SK-N-MC (cell line): ENCODE measurements around the gene CFAP46.

Source experiments
- EZH2 ChIP-seq: fragments of 200-600 bp; sonication (generic); IDR thresholded peaks from one replicate; pipeline ENCODE4 v1.6.1; 2017; ENCODE audit warnings: antibody characterized with exemption
- FOXP2 ChIP-seq: optimal IDR thresholded peaks from 2 replicates; pipeline ENCODE3; 2011; ENCODE audit warnings: mild to moderate bottlenecking, moderate library complexity; ENCODE audit not compliant: insufficient read depth; ENCODE audit errors: extremely low read length, control extremely low read depth
- POLR2AphosphoS5 ChIP-seq: IDR thresholded peaks from 2 replicates; pipeline ENCODE4 v1.6.1; 2012; ENCODE audit warnings: mild to moderate bottlenecking, low read depth, low read length, borderline replicate concordance

GRCh38 chr10:132906106-132906505 lies 36.3 kb downstream of the CFAP46 start:
- TF ChIP-seq POLR2AphosphoS5 (no peak), EZH2 (no peak), FOXP2 (no peak)
